ENCODE results near the gene UGT1A8.
"Not testable (repeated sequence)": the region's sequence is repeated elsewhere in the genome, so short reads cannot be mapped to it uniquely, and the experiment has no call there.

Gene UGT1A8

DNA sequence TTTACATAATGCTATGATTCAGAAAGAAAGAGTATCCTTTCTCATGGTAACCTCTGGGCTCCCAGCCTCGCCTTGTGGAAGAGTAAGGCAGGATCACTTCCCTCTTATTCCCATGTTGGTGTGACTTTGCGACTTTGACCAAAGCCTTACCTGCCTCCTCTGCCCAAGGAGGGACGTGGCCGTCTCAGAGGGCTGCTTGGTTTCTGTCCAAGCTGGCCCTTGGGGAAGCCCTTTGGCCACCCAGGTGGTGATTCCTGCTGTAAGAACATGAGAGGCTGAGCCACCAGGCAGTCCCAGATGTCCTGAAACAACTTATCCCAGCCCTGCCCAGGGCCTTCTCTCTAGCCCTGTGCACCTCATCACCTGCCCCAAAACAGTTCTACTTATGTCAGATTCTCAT lies 81.3 kb downstream of the UGT1A8 start:
- no peak overlapping the region for H3K4me3 ChIP-seq (ENCODE audit: low read depth, low read length)
- TF ChIP-seq, protein P1, sequence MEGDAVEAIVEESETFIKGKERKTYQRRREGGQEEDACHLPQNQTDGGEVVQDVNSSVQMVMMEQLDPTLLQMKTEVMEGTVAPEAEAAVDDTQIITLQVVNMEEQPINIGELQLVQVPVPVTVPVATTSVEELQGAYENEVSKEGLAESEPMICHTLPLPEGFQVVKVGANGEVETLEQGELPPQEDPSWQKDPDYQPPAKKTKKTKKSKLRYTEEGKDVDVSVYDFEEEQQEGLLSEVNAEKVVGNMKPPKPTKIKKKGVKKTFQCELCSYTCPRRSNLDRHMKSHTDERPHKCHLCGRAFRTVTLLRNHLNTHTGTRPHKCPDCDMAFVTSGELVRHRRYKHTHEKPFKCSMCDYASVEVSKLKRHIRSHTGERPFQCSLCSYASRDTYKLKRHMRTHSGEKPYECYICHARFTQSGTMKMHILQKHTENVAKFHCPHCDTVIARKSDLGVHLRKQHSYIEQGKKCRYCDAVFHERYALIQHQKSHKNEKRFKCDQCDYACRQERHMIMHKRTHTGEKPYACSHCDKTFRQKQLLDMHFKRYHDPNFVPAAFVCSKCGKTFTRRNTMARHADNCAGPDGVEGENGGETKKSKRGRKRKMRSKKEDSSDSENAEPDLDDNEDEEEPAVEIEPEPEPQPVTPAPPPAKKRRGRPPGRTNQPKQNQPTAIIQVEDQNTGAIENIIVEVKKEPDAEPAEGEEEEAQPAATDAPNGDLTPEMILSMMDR (IDR thresholded peaks at IDR 0.05; ENCODE audit: low read depth, low read length) = no peak

DNA sequence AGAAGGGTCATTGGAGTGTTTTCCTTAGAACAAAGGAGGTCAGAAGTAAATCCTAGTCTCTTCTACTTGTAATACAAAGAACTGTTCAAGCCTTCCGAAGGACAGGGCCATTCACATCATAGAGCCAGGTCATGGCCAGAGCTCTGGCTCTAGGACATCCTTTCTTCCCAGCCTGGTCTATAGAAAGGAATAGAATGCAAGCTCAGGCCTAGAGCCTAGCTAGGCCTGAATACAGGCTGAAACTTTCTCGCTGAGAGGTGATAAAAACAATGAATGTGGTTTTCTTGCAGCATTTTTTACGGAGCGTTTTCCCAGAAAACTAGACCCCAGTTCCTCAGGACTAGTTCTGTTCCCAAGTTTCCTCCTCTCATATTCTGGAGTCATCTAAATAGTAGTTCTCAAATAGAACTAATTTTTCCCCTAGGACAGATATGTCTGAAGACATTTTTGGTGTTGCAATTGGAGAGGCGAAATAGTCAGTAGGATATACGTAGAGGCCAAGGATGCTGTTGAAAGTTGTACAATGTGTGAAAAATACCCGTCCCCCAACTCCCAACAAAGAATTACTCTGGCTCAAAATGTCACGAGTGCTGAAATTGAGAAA lies 82.1 kb downstream of the UGT1A8 start:
- H3K4me3 ChIP-seq (ENCODE audit: low read depth, low read length) = no peak overlapping the region
- TF ChIP-seq, protein P1 (IDR thresholded peaks at IDR 0.05; ENCODE audit: low read depth, low read length) = no peak

DNA sequence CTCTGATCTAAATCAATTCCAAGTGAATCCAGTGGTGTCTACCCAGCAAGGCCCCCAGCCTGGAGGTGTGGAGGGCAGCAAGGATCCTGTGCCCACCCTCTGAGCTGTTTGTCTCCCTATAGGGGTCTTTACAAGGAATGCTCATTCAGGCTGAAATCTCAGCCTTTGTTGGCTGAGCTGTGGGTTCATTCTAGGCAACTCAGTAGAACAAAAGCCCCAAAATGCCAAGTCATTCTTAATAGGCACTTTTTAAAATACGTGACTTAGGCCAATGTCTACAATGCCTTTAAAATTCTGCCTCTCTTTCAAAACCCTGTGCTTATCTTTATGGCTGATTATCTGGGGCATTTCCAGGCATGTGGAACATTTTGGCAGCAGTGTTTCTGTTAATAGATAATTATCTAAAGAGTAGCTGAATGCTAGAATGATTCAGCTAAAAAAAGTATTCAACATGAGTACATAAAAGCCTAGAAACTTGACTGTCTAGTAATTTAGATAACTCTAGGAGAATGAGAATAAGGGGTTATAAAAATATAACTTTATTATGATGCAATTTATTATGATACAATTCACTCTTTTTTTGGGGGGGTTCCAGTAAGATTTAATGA lies 82.7 kb downstream of the UGT1A8 start:
- TF ChIP-seq, protein P1 (IDR thresholded peaks at IDR 0.05; ENCODE audit: low read depth, low read length) = no peak
- no peak overlapping the region for H3K4me3 ChIP-seq (ENCODE audit: low read depth, low read length)

DNA sequence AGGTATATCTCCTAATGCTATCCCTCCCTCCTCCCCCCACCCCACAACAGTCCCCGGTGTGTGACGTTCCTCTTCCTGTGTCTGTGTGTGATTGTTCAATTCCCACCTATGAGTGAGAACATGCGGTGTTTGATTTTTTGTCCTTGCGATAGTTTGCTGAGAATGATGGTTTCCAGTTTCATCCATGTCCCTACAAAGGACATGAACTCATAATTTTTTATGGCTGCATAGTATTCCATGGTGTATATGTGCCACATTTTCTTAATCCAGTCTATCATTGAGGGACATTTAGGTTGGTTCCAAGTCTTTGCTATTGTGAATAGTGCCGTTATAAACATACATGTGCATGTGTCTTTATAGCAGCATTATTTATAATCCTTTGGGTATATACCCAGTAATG lies 83.4 kb downstream of the UGT1A8 start:
- H3K4me3 ChIP-seq (ENCODE audit: low read depth, low read length) = not testable (repeated sequence)

DNA sequence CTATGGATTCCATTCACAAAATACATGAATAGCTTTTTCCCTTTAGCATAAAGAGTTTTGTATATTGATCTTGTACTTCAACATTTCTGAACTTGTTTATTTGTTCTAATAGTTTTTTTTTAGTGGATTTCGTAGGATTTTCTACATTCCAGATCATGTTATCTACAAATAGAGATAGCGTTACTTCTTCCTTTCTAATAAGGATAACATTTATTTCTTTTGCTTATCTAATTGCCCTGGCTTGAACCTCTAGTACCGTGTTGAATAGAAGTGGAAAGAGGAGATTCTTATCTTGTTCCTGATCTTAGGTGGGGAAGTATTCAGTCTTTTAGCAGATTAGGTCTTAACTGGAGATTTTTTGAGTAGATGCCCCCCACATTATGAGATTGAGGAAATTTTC lies 84.8 kb downstream of the UGT1A8 start:
- TF ChIP-seq, protein P1 (IDR thresholded peaks at IDR 0.05; ENCODE audit: low read depth, low read length) = no peak
- H3K4me3 ChIP-seq (ENCODE audit: low read depth, low read length) = no peak overlapping the region

DNA sequence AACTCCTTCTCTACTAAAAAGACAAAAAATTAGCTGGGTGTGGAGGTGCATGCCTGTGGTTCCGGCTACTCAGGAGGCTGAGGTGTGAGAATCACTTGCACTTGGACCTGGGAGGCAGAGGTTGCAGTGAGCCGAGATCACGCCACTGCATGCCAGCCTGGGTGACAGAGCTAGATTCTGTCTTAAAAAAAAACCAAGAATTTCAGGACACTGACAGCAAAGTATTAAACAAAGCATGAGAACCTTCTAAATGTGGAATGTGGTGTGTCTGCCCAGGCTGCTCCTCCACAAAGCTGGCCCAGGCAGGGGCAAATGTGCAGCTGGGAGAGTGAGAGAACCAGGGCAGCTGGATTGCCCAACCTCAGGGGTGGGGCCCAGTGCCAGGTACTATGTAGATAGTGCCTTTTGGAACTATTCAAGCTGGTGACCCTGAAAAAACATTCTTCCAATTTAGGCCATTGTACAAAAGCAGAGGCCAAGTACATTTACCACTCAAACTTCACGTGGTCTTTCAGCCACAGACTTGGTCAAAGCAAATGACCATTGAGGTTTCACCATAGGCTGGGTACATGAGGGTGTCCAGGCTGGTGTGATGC lies 88.6 kb downstream of the UGT1A8 start:
- TF ChIP-seq, protein P1 (IDR thresholded peaks at IDR 0.05; ENCODE audit: low read depth, low read length) = no peak
- H3K4me3 ChIP-seq (ENCODE audit: low read depth, low read length) = no peak overlapping the region

DNA sequence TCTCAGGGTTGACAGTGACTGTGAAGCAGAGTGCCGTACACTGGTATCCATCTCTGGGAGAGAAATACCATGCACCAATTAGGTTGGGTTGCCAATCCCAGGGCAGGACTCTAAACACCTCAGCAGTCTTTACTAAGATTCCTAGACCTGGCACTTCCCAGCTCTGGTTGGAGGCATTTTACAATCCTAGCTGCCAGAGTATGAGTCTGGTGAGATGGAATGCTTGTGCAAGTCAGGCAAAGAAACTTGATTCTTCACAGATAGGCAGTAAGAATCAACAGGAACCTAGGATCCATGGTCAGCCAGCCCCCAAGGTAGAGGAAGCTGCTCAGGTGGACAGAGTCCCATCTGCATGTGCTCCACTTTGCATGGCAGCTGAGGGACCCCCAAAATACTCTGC lies 89.3 kb downstream of the UGT1A8 start:
- no peak overlapping the region for H3K4me3 ChIP-seq (ENCODE audit: low read depth, low read length)
- TF ChIP-seq, protein P1 (IDR thresholded peaks at IDR 0.05; ENCODE audit: low read depth, low read length) = no peak
